ENCODE measurements around the gene LPCAT3. TPM values are rescaled to one million over a fixed set of nuclear protein-coding genes. Genes with fewer than 3 reads are reported as not detected.

LPCAT3 gene
- total RNA-seq, 1 experiment from 2014 or later, result 15.5 TPM

DNA sequence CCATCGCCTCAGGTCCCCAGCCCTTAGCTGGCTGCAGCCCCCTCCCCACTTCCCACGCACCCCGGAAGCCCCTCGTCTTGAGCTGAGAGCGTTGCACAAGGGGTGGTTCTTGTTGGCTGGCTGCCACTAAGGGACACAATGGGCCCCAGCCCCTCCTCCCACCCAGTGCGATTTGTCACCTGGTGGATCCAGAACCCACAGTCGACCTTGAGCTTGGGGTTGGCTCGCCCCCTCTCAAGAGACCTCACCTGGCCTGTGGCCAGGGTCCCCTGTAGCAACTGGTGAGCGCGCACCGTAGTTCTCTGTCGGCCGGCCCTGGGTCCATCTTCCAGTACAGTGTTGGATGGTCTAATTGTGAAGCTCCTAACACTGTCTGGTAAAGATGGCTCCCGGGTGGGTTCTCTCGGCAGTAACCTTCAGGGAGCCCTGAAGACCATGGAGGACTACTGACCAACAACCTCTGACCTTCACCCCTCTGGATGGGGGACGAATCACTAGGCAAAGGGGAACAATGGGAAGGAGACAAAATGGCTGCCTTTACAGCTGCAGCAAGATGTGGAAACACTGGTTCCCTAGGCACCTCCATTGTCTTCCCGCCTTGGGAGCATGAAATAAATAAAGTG, 54.4 kb downstream of the LPCAT3 start:
- DNase-seq (ENCODE audit: low read depth), result no peak

DNA sequence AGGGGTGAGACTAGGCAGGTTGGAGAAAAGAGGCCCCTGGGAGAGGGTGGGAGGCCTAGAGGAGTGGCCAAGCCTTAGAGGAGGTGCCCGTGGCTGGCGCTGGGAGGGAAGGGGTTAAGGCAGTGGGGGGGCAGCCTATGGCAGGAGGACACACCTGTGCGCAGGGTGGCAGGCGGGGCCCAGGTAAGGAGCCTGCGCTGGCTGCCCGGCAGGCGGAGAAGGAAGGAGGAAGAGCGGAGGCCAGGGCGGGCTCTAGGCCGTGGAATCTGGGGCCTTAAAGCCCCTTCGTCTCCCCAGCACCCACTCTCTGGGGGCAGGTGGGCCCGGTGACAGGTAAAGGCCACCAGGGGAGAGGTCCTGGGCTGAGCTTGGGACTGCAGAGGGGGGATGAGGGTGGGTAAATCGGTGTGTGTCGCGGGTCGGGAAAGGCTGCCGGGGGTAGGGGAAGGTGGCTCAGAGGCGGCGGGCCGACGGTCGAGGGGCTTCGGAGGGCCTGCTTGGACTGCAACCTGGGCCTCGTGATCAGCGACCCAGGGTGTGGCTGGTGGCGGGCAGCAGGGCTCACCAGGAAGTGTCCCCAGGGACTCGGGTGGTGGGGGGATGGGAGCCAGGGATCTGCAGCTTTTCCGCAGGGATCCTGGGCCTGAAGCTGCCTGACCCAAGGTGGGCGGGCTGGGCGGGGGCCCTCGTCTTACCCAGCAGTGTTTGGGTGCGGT, 55.1 kb downstream of the LPCAT3 start:
- no peak for DNase-seq (ENCODE audit: low read depth)

DNA sequence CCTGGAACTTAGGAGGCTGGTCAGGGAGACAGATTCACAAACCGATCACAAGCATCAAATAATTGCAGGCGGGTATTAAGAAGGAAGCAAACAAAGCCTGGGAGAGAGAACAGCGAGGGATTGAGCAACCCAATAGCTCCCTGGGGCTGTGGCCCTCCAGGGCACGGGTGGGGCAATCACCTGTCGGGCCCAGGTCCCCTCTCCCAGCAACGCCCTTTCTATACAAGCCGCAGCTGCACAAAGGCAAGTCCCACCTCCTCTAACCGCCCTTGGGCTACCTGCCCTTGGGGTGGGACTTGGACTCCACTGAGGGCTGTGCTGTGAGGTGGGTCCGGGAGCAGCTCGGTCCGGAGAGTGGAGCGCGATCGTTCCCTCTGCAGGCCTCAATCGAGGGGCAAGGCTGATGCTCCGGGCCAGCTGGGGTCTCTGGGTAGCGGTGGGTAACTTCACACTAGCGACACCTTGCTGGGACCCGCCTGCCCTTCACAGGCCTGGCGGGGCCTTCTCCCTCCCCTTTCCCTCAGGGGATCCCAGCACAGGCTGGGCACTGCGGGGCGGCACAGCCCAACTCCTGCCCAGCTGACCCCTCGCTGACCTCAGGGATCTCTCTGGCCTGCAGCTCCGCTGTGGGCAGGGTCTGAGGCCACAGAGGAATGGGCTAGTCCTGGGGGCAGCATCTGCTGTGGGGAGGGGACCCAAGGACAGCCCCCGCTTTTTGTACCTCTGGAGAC, 55.8 kb downstream of the LPCAT3 start:
- DNase-seq (ENCODE audit: low read depth), result no peak

DNA sequence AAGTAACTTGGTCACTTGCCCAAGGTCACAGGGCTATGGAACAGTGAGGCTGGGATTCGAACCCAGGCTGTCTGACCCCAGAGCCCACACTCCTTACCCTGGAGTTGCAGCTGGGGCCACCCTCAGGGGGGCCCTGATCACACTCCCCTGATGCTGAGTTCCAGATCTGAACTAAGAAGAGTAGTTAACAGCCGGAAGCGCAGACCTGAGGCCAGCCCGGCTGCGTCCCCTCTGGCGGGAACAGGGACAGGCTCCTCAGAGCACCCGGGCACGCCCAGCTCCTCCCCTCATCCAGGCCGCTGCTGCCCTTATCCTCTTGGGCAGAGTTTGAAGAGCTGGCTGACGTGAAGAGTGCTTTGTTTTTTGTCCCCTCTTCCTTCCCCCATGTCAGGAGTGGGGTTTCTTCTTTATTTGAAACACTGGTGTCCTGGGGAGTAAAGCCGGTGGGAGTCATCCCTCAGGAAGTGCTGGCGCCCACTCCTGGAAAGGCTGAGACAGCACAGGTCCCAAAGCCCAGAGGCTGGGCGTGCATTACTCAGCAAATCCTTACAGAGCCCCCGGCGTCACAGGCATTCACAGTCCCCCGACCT, 56.5 kb downstream of the LPCAT3 start:
- peak; percentile 68 for DNase-seq (ENCODE audit: low read depth)

DNA sequence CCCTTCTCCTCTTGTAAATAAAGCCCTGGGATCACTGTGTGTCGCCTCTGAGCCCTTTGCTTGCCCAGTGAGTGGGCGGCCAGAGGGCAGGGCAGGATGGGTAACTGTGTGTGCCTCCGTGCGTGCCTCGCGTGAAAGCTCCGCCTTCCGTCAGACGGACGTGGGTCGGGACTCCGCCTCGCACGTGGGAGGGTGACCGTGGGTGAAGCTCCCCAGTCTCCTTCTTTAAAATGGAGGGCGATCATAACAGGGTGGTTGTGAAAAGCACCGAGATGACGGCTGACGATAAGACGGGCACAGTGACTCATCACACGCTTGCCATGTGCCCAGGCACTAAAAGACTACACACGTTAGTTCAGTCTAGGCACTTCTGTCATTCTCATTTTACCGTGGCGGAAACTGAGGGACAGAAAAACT, 57.0 kb downstream of the LPCAT3 start:
- peak; percentile 81 for DNase-seq (ENCODE audit: low read depth)

DNA sequence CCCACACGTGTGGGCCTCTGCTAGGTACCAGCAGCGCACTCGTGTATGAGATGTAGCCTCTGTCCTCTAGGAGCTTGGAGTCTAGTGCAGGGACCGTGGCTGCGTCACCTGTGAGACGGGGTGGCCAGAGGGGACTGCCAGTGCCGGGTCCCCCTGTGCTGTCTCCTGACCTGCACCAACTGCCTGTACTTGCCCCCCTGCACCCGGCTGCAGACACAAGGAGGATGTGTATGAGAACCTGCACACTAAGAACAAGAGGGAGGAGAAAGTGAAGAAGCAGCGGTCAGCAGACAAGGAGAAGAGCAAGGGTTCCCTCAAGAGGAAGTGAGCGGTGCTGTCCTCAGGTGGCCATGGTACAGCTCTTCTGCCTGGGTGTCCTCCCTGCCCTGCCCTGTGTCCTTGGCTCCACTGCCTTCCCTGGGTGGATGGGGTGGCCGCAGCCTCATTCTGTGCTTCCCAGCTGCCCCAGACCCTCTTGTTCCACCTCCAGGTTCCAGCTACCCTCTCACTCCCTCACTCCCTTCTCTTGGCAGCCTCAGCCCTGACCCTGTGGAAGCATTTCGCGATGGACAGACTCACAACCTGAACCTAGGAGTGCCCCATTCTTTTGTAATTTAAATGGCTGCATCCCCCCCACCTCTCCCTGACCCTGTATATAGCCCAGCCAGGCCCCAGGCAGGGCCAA, 57.5 kb downstream of the LPCAT3 start:
- DNase-seq (ENCODE audit: low read depth), result peak; percentile 41

DNA sequence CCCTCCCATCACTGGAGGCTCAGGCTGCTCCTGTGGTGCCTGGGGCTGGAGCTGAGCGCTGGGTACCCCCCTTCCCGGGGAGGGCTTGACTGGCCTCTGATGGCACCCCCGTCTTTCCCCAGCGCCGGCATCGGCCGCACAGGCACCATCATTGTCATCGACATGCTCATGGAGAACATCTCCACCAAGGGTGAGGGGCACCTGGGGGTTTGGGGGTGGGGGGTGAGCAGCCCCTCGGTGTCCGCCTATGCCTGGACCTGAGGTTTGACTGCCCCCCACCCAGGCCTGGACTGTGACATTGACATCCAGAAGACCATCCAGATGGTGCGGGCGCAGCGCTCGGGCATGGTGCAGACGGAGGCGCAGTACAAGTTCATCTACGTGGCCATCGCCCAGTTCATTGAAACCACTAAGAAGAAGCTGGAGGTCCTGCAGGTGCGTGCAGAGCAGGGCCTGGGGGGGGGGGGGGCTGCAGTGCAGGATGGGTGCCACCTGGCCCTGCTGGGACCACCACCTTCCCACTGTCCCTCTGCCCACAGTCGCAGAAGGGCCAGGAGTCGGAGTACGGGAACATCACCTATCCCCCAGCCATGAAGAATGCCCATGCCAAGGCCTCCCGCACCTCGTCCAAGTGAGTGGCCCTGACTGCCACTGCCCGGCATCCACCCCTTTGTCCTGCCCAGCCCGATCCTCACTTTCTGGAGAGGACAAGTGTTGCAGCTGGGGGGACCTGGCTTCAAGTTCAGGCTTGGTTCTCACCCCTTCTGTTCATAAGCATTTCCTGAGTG, 58.3 kb downstream of the LPCAT3 start:
- no peak for DNase-seq (ENCODE audit: low read depth)

DNA sequence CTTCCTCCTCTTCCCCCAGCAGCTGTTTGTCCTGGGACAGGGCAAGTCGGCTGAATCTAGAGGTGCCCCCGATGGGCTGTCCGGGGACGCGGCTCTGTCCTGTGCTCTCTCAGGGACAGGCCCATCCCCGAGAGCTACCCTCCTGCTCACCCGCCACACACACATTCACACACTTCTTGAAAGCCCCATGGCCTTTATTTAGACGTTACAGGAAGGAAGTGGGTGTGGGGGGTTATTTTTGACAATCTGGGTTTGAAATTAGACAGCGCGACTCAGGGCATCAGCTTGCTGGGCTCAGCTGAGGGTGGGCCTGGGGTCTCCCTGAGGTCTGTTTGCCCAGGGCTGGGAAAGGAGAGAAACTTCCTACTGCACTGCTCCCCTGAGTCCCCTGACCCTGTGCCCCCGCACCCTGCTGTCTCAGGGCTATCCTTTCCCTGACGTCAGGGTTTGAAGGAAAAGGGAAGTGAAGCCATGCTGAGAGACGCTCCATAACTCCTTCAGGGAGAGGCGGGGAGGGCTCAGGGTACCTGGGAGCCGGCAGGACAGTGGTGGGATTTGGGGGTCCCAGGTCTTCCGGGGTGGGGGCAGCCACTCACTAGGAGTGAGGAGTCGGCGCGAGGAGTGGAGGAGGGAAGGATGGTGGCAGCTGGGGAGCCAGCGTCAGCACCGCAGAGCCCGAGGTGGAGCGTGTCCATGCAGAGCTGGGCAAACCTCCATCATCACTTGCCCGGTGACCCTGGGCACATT, 59.0 kb downstream of the LPCAT3 start:
- no peak for DNase-seq (ENCODE audit: low read depth)

DNA sequence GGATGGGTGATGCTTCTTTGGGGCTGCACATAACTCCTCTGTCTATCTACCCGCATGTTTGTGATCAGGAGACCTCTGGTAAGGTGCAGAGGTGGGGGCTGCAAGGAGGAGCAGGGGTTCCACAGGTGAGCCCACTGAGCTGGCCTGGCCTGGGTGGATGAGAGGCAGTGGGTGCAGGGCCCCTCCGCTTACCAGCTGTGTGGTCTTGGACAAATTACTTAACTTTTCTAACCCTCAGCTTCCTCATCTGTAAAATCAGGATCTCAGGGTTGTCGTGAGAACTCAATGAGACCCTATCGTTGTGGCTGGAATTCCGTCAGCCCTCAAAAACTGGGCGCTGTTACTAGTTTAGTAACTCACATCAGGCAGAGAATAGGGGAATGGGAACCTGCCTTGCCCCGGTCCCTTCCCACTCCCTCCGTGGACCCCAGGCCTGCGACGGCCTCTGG, 59.6 kb downstream of the LPCAT3 start:
- no peak for DNase-seq (ENCODE audit: low read depth)

DNA sequence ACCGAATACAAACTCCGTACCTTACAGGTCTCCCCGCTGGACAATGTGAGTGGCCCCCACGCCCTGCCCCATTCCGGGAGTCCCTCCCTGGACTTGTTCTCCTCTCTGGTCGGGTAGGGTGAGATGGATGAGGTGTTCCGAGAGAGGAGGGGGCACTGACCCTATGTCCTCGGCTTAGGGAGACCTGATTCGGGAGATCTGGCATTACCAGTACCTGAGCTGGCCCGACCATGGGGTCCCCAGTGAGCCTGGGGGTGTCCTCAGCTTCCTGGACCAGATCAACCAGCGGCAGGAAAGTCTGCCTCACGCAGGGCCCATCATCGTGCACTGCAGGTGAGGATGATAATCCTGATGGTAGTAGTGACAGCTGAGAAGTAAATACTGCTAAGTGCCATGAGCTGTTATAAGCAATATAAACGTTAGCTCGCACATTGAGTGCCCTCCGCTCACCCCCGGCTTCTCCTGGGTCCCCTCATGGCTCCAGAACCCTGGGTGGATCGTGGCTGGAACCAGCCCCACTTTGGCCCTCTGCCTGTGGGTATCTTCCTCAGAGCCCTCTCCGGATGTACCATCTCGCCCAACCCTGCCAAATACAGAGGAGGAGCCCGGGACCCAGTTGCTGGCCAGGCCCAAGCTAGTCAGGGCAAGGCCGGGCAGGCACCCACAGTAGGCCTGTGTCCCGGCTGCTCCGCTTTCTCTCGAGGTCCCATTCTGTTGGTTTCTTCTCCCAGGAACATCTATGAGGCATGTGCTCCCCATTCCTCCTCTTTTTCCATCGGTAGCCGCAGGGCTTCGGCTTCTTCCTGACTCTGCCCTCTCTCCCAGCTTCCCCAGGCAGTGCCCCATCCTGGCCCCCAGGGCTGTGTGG, 60.3 kb downstream of the LPCAT3 start:
- no peak for DNase-seq (ENCODE audit: low read depth)

DNA sequence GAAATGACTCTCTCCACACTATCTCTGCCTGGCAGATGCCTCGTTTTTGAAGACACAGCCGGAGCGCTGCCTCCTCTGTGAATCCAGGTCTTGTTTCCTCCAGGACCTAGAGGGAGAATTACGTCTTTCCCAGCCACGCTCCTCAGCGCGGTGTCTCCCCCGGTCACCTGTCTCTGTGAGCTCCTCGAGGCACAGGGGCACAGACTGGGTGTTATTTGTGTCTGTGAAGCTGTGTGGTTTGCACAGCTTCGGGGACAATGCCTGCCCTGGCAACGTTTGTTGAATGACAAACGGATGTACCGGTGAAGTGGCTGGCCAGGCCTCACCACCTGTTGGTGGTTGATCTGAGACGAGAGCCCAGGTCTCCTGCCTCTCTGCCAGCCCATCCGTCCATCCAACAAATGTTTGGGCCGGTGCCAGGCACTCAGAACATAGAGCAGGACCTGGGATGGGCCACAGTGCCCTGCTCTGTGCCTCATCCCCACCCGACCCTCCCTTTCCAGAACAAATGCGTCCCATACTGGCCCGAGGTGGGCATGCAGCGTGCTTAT, 61.0 kb downstream of the LPCAT3 start:
- no peak for DNase-seq (ENCODE audit: low read depth)

DNA sequence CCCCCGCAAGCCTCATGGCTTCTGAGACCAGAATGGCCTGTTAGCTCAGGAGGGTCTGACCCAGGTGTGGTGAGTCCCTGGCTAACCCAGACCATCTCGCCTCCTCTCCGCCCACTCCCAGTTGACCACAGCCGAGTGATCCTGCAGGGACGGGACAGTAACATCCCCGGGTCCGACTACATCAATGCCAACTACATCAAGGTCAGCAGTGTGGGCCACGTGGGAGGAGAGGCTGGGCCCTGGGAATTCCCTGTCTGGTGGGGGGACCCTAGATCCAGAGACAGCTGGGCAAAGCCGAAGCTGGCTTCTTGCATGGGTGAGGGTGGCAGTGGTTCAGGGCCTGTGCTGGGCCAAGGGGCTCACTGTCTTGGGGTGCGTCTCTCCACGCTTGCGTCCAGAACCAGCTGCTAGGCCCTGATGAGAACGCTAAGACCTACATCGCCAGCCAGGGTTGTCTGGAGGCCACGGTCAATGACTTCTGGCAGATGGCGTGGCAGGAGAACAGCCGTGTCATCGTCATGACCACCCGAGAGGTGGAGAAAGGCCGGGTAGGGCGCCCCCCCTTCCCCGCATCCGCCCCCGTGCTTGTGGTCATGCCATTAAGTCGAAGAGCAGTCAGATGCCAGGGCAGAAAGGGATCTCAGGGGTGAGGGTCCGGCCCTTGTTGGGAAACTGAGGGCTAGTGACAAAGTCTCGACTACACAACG, 62.1 kb downstream of the LPCAT3 start:
- no peak for DNase-seq (ENCODE audit: low read depth)

DNA sequence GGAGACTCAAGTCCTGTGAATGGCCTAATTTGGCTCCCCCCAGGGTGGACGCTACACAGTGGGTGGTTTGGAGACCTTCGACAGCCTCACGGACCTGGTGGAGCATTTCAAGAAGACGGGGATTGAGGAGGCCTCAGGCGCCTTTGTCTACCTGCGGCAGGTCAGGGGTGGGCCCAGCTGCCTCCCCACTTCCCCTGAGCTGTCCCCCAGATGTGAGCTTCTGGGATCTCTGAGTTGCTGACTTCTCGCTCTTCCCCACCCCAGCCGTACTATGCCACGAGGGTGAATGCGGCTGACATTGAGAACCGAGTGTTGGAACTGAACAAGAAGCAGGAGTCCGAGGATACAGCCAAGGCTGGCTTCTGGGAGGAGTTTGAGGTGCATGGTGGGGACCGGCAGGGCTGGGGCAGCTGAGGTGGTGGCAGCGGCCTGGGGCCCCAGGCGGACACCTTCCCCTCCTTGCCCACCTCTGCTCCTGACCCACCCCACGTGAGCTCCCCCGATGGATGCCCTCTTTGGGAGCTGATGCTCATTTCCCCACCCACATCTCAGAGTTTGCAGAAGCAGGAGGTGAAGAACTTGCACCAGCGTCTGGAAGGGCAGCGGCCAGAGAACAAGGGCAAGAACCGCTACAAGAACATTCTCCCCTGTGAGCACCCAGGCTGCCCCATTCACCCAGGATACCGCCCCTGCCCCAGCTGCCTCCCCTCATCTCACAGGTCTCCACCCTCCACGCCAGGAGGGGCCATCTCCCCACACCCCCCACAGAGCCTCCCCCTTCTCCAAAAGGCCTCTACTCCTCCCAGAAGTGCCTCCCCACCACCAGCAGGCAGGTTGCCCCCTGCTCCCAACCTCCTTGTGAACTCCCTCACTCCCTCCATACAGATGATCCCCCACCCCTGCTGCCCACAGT, 62.9 kb downstream of the LPCAT3 start:
- no peak for DNase-seq (ENCODE audit: low read depth)

DNA sequence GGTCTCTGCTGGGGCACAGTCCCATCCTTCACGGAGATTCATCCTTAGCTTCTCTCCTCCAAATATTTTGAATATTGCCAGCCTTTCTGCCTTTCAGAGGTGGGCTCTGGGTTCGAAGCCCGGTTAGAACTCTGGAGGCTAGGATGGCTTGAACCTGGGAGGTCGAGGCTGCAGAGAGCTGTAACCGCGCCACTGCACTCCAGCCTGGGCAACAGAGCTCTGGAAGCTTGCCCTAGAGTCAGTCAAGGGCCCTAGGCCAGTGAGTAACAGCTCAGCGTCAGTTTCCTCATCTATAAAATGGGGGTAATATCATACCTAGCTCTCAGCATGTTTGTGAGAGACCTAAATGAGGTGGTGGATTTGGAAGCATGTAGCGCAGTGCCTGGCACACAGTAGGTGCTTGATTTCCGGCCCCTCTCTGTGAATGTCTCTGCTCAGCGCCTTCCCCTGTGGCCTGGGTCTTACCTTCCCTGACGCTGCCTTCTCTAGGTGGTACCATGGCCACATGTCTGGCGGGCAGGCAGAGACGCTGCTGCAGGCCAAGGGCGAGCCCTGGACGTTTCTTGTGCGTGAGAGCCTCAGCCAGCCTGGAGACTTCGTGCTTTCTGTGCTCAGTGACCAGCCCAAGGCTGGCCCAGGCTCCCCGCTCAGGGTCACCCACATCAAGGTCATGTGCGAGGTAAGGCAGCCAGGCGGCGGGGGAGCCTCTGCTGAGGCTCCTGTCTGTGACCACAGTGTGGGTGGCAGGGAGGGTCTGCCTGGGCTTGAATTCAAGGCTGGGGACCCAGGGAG, 63.8 kb downstream of the LPCAT3 start:
- DNase-seq (ENCODE audit: low read depth), result no peak

DNA sequence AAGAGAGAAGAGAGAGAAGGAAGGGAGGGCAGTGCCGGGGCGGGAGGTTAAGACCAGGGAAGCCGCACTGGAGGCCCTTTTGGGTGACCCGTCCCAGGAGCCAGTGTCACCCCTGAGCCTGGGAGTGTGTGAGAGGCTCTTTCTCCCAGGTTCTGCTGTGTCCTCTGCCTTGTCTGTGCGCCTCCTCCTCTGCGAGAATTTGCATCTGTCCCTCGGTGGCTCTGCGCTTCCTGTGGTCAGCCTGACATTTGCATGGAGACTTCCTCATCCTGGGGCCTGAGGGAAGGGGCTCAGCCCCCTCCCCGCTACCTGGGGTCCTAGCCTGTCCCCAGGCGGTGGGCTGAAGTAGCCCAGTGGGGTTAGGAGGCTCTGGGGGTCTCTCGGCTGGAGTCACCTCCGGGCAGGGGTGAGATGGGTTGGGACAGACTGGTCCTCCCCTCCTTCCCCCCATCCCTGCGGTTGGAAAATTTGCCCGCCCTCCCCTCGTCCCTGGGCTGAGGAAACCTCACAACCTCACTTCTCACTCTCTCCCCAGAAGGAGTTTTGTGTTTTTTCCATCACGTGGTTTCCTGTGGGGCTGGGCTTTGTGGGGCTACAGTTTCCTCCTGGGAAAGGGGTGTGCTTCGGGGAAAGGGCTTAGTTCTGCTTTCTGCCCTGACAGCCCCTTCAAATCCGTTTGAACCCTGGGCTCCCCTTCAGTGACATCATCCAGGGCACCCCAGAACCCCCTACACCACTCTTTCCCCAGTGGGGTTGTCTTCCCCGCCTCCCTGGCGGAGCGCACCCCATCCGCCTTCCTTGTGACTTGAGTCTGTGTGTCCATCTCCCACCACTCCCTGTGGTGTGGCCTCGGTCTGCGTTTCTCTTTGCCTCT, 64.6 kb downstream of the LPCAT3 start:
- peak; percentile 57 for DNase-seq (ENCODE audit: low read depth)
